Activated naive CD8-positive, alpha-beta T cell treated with anti-CD3 and anti-CD28 coated beads, Interleukin-2, amount 10 ng/mL, durations not matched to agents 7 days and 5 days (primary cell): ENCODE data around the gene CMYA5. TPM values are rescaled to one million over a fixed set of nuclear protein-coding genes. Genes with fewer than 3 reads are reported as not detected.
A peak's percentile ranks its signal among the peaks of the same experiment; 100 is the strongest.

Experiments
- ATAC-seq: fragments of 150-1000 bp; cut with Tn5 transposase; one replicate; pipeline ENCODE4 v1.10.0; 2021; ENCODE audit warnings: low read depth, moderate library complexity
- POLR2A ChIA-PET: fragments of 350-600 bp; sonication (Branson Sonifier 250); formaldehyde crosslinking; loops from one replicate; lab custom pipeline; 2021; ENCODE audit warnings: antibody characterized with exemption; lab: Charles Lee
- DNase-seq: peaks from one replicate; pipeline ENCODE4 v3.0.0; 2021
- H3K27ac Mint-ChIP-seq: one replicate; pipeline ENCODE4 v1.8.0; 2022; ENCODE audit warnings: mild to moderate bottlenecking, mixed read lengths
- H3K27me3 Mint-ChIP-seq: one replicate; pipeline ENCODE4 v1.8.0; 2022; ENCODE audit warnings: mild to moderate bottlenecking, moderate library complexity, mixed read lengths
- H3K36me3 Mint-ChIP-seq: one replicate; pipeline ENCODE4 v1.8.0; 2021; ENCODE audit warnings: mild to moderate bottlenecking, mixed read lengths
- H3K4me1 Mint-ChIP-seq: one replicate; pipeline ENCODE4 v1.8.0; 2021; ENCODE audit warnings: mixed read lengths
- H3K4me3 Mint-ChIP-seq: one replicate; pipeline ENCODE4 v1.8.0; 2022; ENCODE audit warnings: mild to moderate bottlenecking, moderate library complexity, mixed read lengths
- H3K9me3 Mint-ChIP-seq: one replicate; pipeline ENCODE4 v1.8.0; 2021; ENCODE audit warnings: mixed read lengths
- total RNA-seq, 2 experiments: library from RNA; stranded (reverse); gene quantifications; one replicate each; pipeline ENCODE4 v1.2.3, GENCODE V29; 2021

The CMYA5 gene
- total RNA-seq, 2 experiments from 2014 or later: 0.22 to 0.28 TPM

GRCh38 chr5:79798893-79799590, 109.4 kb downstream of the CMYA5 start:
- no peaks in the 10 kb centered on the region for H3K9me3 Mint-ChIP-seq
- no peak overlapping the region for H3K27ac Mint-ChIP-seq
- H3K36me3 Mint-ChIP-seq: peaks cover 8% of the 10 kb centered on the region
- no peak overlapping the region for H3K4me3 Mint-ChIP-seq
- DNase-seq (no peak), ATAC-seq (no peak)
- peaks cover 19% of the 10 kb centered on the region for H3K4me1 Mint-ChIP-seq
- H3K27me3 Mint-ChIP-seq: peaks cover 4% of the 10 kb centered on the region
- POLR2A ChIA-PET: no interaction called here

GRCh38 chr5:79800979-79801827, 111.6 kb downstream of the CMYA5 start:
- DNase-seq: no peak
- POLR2A ChIA-PET: no interaction called here
- Mint-ChIP-seq H3K27ac (peak overlapping the region; percentile 65), H3K27me3 (peaks cover 4% of the 10 kb centered on the region), H3K36me3 (peaks cover 8% of the 10 kb centered on the region), H3K4me3 (peak overlapping the region; percentile 26), H3K4me1 (peaks cover 19% of the 10 kb centered on the region), H3K9me3 (no peaks in the 10 kb centered on the region)
- ATAC-seq: peak; percentile 63

GRCh38 chr5:79802406-79802805, 112.8 kb downstream of the CMYA5 start:
- DNase-seq (no peak), ATAC-seq (no peak)
- Mint-ChIP-seq H3K27me3 (peaks cover 4% of the 10 kb centered on the region), H3K9me3 (no peaks in the 10 kb centered on the region), H3K36me3 (peaks cover 8% of the 10 kb centered on the region), H3K27ac (peak overlapping the region; percentile 64), H3K4me3 (no peak overlapping the region), H3K4me1 (peaks cover 19% of the 10 kb centered on the region)
- POLR2A ChIA-PET: no interaction called here

- H3K4me1 Mint-ChIP-seq: peaks cover 19% of the 10 kb centered on the region
Observed at GRCh38 chr5:79803007-79803406, 113.4 kb downstream of the CMYA5 start.

GRCh38 chr5:79806741-79807140, 117.1 kb downstream of the CMYA5 start:
- H3K4me3 Mint-ChIP-seq: no peak overlapping the region
- H3K4me1 Mint-ChIP-seq: peaks cover 9% of the 10 kb centered on the region
- DNase-seq (no peak), ATAC-seq (no peak)
- no peak overlapping the region for H3K27ac Mint-ChIP-seq
- peaks cover 6% of the 10 kb centered on the region for H3K36me3 Mint-ChIP-seq
- no peaks in the 10 kb centered on the region for H3K9me3 Mint-ChIP-seq
- POLR2A ChIA-PET: interaction anchor here (0.5 to 0.6 kb wide), 2 partner anchors 80 to 148 kb away, joined by 3 read pairs; no protein-coding TSS in a partner anchor
- no peaks in the 10 kb centered on the region for H3K27me3 Mint-ChIP-seq

More at GRCh38 chr5:79803007-79803406, 113.4 kb downstream of the CMYA5 start:
- H3K9me3 Mint-ChIP-seq: no peaks in the 10 kb centered on the region
- no peak overlapping the region for H3K27ac Mint-ChIP-seq
- peaks cover under 1% of the 10 kb centered on the region for H3K27me3 Mint-ChIP-seq
- H3K36me3 Mint-ChIP-seq: peaks cover 8% of the 10 kb centered on the region
- POLR2A ChIA-PET: no interaction called here
- no peak for ATAC-seq
- no peak overlapping the region for H3K4me3 Mint-ChIP-seq
- DNase-seq: no peak

- POLR2A ChIA-PET: no interaction called here
- ATAC-seq (no peak), DNase-seq (no peak)
- Mint-ChIP-seq H3K4me1 (no peaks in the 10 kb centered on the region), H3K27me3 (peaks cover 2% of the 10 kb centered on the region), H3K36me3 (peaks cover 2% of the 10 kb centered on the region), H3K4me3 (no peak overlapping the region), H3K27ac (no peak overlapping the region), H3K9me3 (no peaks in the 10 kb centered on the region)
Observed at GRCh38 chr5:79809743-79810142, 120.1 kb downstream of the CMYA5 start.

- Mint-ChIP-seq H3K4me3 (no peak overlapping the region), H3K4me1 (no peaks in the 10 kb centered on the region), H3K9me3 (no peaks in the 10 kb centered on the region), H3K36me3 (no peaks in the 10 kb centered on the region), H3K27ac (no peak overlapping the region), H3K27me3 (peaks cover 10% of the 10 kb centered on the region)
- ATAC-seq (peak; percentile 33), DNase-seq (no peak)
- POLR2A ChIA-PET: no interaction called here
Observed at GRCh38 chr5:79811081-79811480, 121.4 kb downstream of the CMYA5 start.

GRCh38 chr5:79811904-79812303, 122.3 kb downstream of the CMYA5 start:
- Mint-ChIP-seq H3K27me3 (peaks cover 10% of the 10 kb centered on the region), H3K4me3 (no peak overlapping the region), H3K36me3 (no peaks in the 10 kb centered on the region), H3K4me1 (no peaks in the 10 kb centered on the region), H3K27ac (no peak overlapping the region), H3K9me3 (no peaks in the 10 kb centered on the region)
- POLR2A ChIA-PET: no interaction called here
- no peak for DNase-seq
- no peak for ATAC-seq

- H3K27me3 Mint-ChIP-seq: peaks cover 10% of the 10 kb centered on the region
- POLR2A ChIA-PET: no interaction called here
- H3K27ac Mint-ChIP-seq: no peak overlapping the region
Observed at GRCh38 chr5:79814699-79815098, 125.1 kb downstream of the CMYA5 start.

GRCh38 chr5:79816014-79816413, 126.4 kb downstream of the CMYA5 start:
- H3K36me3 Mint-ChIP-seq: peaks cover 3% of the 10 kb centered on the region
- DNase-seq: no peak
- no peak for ATAC-seq
- peaks cover 10% of the 10 kb centered on the region for H3K27me3 Mint-ChIP-seq
- peaks cover 12% of the 10 kb centered on the region for H3K9me3 Mint-ChIP-seq
- POLR2A ChIA-PET: no interaction called here
- no peaks in the 10 kb centered on the region for H3K4me1 Mint-ChIP-seq
- H3K27ac Mint-ChIP-seq: no peak overlapping the region
- no peak overlapping the region for H3K4me3 Mint-ChIP-seq

More at GRCh38 chr5:79814699-79815098, 125.1 kb downstream of the CMYA5 start:
- no peaks in the 10 kb centered on the region for H3K36me3 Mint-ChIP-seq
- DNase-seq (no peak), ATAC-seq (no peak)
- no peaks in the 10 kb centered on the region for H3K4me1 Mint-ChIP-seq
- no peak overlapping the region for H3K4me3 Mint-ChIP-seq
- H3K9me3 Mint-ChIP-seq: peaks cover 6% of the 10 kb centered on the region

GRCh38 chr5:79820648-79821047, 131.0 kb downstream of the CMYA5 start:
- no peak for DNase-seq
- Mint-ChIP-seq H3K4me3 (no peak overlapping the region), H3K36me3 (peaks cover 4% of the 10 kb centered on the region), H3K27me3 (peaks cover 13% of the 10 kb centered on the region), H3K4me1 (no peaks in the 10 kb centered on the region), H3K9me3 (peaks cover 12% of the 10 kb centered on the region), H3K27ac (no peak overlapping the region)
- no peak for ATAC-seq
- POLR2A ChIA-PET: no interaction called here

- ATAC-seq (no peak), DNase-seq (no peak)
- Mint-ChIP-seq H3K36me3 (peaks cover 4% of the 10 kb centered on the region), H3K4me3 (no peak overlapping the region), H3K27me3 (peaks cover 15% of the 10 kb centered on the region), H3K27ac (no peak overlapping the region), H3K9me3 (peaks cover 6% of the 10 kb centered on the region), H3K4me1 (no peaks in the 10 kb centered on the region)
- POLR2A ChIA-PET: no interaction called here
Observed at GRCh38 chr5:79824444-79824843, 134.8 kb downstream of the CMYA5 start.

GRCh38 chr5:79825802-79826201, 136.2 kb downstream of the CMYA5 start:
- no peak overlapping the region for H3K4me3 Mint-ChIP-seq
- DNase-seq: no peak
- H3K27me3 Mint-ChIP-seq: peaks cover 20% of the 10 kb centered on the region
- peaks cover 3% of the 10 kb centered on the region for H3K36me3 Mint-ChIP-seq
- no peak for ATAC-seq
- H3K27ac Mint-ChIP-seq: no peak overlapping the region
- H3K9me3 Mint-ChIP-seq: no peaks in the 10 kb centered on the region
- POLR2A ChIA-PET: no interaction called here
- no peaks in the 10 kb centered on the region for H3K4me1 Mint-ChIP-seq
